ENCODE measurements around the gene NTRK3.

Gene NTRK3

GRCh38 chr15:88142121-88142520 is 114.4 kb downstream of the NTRK3 start:
- no peak overlapping the region for H3K9ac ChIP-seq (ENCODE audit: low read depth, low read length)

GRCh38 chr15:88141269-88141889 is 115.2 kb downstream of the NTRK3 start:
- TF ChIP-seq EZH2 (IDR thresholded peaks at IDR 0.05; ENCODE audit: borderline replicate concordance, low read depth, low read length, severe bottlenecking) = no peak
- no peak for TF ChIP-seq CTCF (IDR thresholded peaks at IDR 0.05; ENCODE audit: borderline replicate concordance, extremely low read depth, low read length, poor library complexity, severe bottlenecking)
- Histone ChIP-seq H3K4me1 (ENCODE audit: insufficient read depth, low read length) (no peaks in the 10 kb centered on the region), H3K27me3 (ENCODE audit: insufficient read depth, low read length, poor library complexity) (no peaks in the 10 kb centered on the region), H2AFZ (ENCODE audit: low read depth, low read length) (no peak overlapping the region), H3K27ac (ENCODE audit: low read length) (no peak overlapping the region), H3K9ac (ENCODE audit: low read depth, low read length) (no peak overlapping the region), H3K4me3 (ENCODE audit: low read depth in 1 of 2, low read length in 2 of 2) (no peak overlapping the region), H3K4me2 (ENCODE audit: insufficient read depth, low read length) (no peak overlapping the region), H4K20me1 (ENCODE audit: insufficient read depth, low read length) (no peaks in the 10 kb centered on the region), H3K79me2 (ENCODE audit: insufficient read depth, low read length) (no peaks in the 10 kb centered on the region), H3K36me3 (ENCODE audit: insufficient read depth, low read length) (no peaks in the 10 kb centered on the region), H3K9me3 (ENCODE audit: insufficient read depth, low read length, severe bottlenecking) (no peaks in the 10 kb centered on the region)
- DNase-seq (no peak), ATAC-seq (ENCODE audit: insufficient read depth, low read depth) (no peak)

More at GRCh38 chr15:88142121-88142520, 114.4 kb downstream of the NTRK3 start:
- Histone ChIP-seq H3K4me3 (ENCODE audit: low read depth in 1 of 2, low read length in 2 of 2) (no peak overlapping the region), H3K4me2 (ENCODE audit: insufficient read depth, low read length) (no peak overlapping the region), H2AFZ (ENCODE audit: low read depth, low read length) (no peak overlapping the region), H3K79me2 (ENCODE audit: insufficient read depth, low read length) (no peaks in the 10 kb centered on the region), H3K4me1 (ENCODE audit: insufficient read depth, low read length) (no peaks in the 10 kb centered on the region), H3K36me3 (ENCODE audit: insufficient read depth, low read length) (no peaks in the 10 kb centered on the region), H3K27me3 (ENCODE audit: insufficient read depth, low read length, poor library complexity) (no peaks in the 10 kb centered on the region), H4K20me1 (ENCODE audit: insufficient read depth, low read length) (no peaks in the 10 kb centered on the region), H3K9me3 (ENCODE audit: insufficient read depth, low read length, severe bottlenecking) (no peaks in the 10 kb centered on the region), H3K27ac (ENCODE audit: low read length) (no peak overlapping the region)
- ATAC-seq (ENCODE audit: insufficient read depth, low read depth) = no peak
- TF ChIP-seq CTCF (IDR thresholded peaks at IDR 0.05; ENCODE audit: borderline replicate concordance, extremely low read depth, low read length, poor library complexity, severe bottlenecking) (no peak), EZH2 (IDR thresholded peaks at IDR 0.05; ENCODE audit: borderline replicate concordance, low read depth, low read length, severe bottlenecking) (no peak)
- no peak for DNase-seq

GRCh38 chr15:88140398-88140797 is 116.1 kb downstream of the NTRK3 start:
- H3K4me1 ChIP-seq (ENCODE audit: insufficient read depth, low read length) = no peaks in the 10 kb centered on the region
- no peak overlapping the region for H3K9ac ChIP-seq (ENCODE audit: low read depth, low read length)
- no peak overlapping the region for H3K4me3 ChIP-seq (ENCODE audit: low read depth in 1 of 2, low read length in 2 of 2)
- H4K20me1 ChIP-seq (ENCODE audit: insufficient read depth, low read length) = no peaks in the 10 kb centered on the region
- H3K9me3 ChIP-seq (ENCODE audit: insufficient read depth, low read length, severe bottlenecking) = no peaks in the 10 kb centered on the region
- H3K4me2 ChIP-seq (ENCODE audit: insufficient read depth, low read length) = no peak overlapping the region
- no peaks in the 10 kb centered on the region for H3K36me3 ChIP-seq (ENCODE audit: insufficient read depth, low read length)
- H3K27ac ChIP-seq (ENCODE audit: low read length) = no peak overlapping the region
- ATAC-seq (ENCODE audit: insufficient read depth, low read depth) (no peak), DNase-seq (no peak)
- TF ChIP-seq CTCF (IDR thresholded peaks at IDR 0.05; ENCODE audit: borderline replicate concordance, extremely low read depth, low read length, poor library complexity, severe bottlenecking) = no peak
- TF ChIP-seq EZH2 (IDR thresholded peaks at IDR 0.05; ENCODE audit: borderline replicate concordance, low read depth, low read length, severe bottlenecking) = no peak
- H2AFZ ChIP-seq (ENCODE audit: low read depth, low read length) = no peak overlapping the region
- H3K79me2 ChIP-seq (ENCODE audit: insufficient read depth, low read length) = no peaks in the 10 kb centered on the region
- no peaks in the 10 kb centered on the region for H3K27me3 ChIP-seq (ENCODE audit: insufficient read depth, low read length, poor library complexity)
